ENCODE measurements around the gene C19orf25.

- TF ChIP-seq CTCF (IDR thresholded peaks at IDR 0.05) (no peak), EP300 (IDR thresholded peaks at IDR 0.05) (no peak)
Observed at GRCh38 chr19:1475751-1476437, 3.1 kb downstream of the C19orf25 start.
